Spleen (tissue), 7 donors: ENCODE results near the gene NKAIN4.

Experiments
- CTCF ChIP-seq, 11 experiments: fragments of 200-600 bp in 7 of 11; fragments of 450-650 bp in 4 of 11; sonication (generic) in 4 of 11; IDR thresholded peaks in 8 of 11; conservative IDR thresholded peaks in 3 of 11; 1 replicate in 7 of 11; 2 replicates in 4 of 11; pipeline versions ENCODE4 v1.4.0 to v1.8.0; 2016 to 2021; ENCODE audit warnings: antibody characterized with exemption in 11 of 11, inconsistent platforms in 4 of 11, mild to moderate bottlenecking in 1 of 11
- POLR2A ChIP-seq, 3 donors: fragments of 450-650 bp; IDR thresholded peaks; one replicate each; pipeline ENCODE4 v1.5.1; 2017; ENCODE audit warnings: antibody characterized with exemption in 3 of 3, mild to moderate bottlenecking in 1 of 3
- POLR2AphosphoS5 ChIP-seq, 3 donors: sonication (generic); formaldehyde crosslinking; IDR thresholded peaks; one replicate each; pipeline ENCODE4 v1.5.1; 2017; ENCODE audit warnings: antibody characterized with exemption in 3 of 3
- donor health status: DM: no; HTN: no; CAD: no; lungs with moderate emphysema.
- donor health status: DM: no; HTN: no; CAD: no.
- donor health status: DM: no; HTN: no; CAD: no.

- TF ChIP-seq CTCF (IDR thresholded peaks at IDR 0.05 in 8 of 11, conservative IDR thresholded peaks at IDR 0.05 in 3 of 11) (no peak), POLR2A (IDR thresholded peaks at IDR 0.05) (no peak), POLR2AphosphoS5 (IDR thresholded peaks at IDR 0.05) (no peak)
These were observed 45.8 kb downstream of the NKAIN4 start for GRCh38 chr20:63208346-63208909.
